ENCODE measurements around the gene OGN. TPM values are rescaled to one million over a fixed set of nuclear protein-coding genes. Genes with fewer than 3 reads are reported as not detected.

The OGN gene
- total RNA-seq, 1 experiment from 2014 or later, result not detected

DNA sequence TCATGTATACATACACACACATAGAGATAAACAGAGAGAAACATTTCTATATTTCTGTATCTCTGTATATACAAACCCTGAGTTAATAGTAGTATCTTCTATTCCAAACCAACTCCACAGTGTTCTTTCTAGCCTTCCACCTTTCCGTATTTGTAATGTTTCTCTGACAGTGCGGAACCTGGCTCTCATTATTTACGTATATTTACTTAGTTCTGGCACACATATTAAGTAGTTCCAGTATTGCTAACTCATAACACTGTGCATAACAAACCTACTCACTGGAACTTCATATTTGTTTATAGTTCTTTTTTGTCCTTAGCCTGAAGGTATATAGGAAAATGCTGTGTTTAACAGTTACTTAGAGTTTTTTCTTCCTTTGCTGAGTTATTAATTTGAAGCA lies 6.5 kb downstream of the OGN start:
- POLR2A ChIA-PET (ENCODE audit: unreplicated experiment), result no interaction called here
- no peak overlapping the region for H3K4me3 ChIP-seq (ENCODE audit: low read length)

DNA sequence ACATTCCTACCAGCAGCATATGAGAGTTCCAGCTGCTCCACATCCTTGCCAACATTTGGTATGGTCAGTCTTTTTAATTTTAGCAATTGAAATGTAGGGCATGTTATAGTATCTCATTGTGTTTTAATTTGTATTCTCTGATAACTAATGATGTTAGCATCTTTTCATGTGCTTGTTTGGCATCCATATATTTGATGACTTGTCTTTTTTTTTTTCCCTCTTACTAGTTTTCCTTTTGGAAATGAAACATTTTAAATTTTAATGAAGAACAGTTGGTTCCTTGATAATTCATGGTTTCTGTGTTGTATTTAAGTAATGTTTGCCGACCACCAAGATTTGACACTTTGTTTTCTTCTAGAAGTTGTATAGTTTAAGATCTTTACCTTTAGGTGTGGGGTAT lies 8.8 kb downstream of the OGN start:
- H3K9me2 ChIP-seq (replicated peaks; ENCODE audit: low read length), result no peaks in the 10 kb centered on the region
- TF ChIP-seq EZH2phosphoT487 (IDR thresholded peaks at IDR 0.05; ENCODE audit: borderline replicate concordance, low read length) (no peak), EZH2 (IDR thresholded peaks at IDR 0.05; ENCODE audit: low read length, unreplicated experiment) (no peak)
- TF ChIP-seq, protein P1, sequence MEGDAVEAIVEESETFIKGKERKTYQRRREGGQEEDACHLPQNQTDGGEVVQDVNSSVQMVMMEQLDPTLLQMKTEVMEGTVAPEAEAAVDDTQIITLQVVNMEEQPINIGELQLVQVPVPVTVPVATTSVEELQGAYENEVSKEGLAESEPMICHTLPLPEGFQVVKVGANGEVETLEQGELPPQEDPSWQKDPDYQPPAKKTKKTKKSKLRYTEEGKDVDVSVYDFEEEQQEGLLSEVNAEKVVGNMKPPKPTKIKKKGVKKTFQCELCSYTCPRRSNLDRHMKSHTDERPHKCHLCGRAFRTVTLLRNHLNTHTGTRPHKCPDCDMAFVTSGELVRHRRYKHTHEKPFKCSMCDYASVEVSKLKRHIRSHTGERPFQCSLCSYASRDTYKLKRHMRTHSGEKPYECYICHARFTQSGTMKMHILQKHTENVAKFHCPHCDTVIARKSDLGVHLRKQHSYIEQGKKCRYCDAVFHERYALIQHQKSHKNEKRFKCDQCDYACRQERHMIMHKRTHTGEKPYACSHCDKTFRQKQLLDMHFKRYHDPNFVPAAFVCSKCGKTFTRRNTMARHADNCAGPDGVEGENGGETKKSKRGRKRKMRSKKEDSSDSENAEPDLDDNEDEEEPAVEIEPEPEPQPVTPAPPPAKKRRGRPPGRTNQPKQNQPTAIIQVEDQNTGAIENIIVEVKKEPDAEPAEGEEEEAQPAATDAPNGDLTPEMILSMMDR (conservative IDR thresholded peaks at IDR 0.05; ENCODE audit: low read depth, low read length), result no peak

More for the DNA sequence above, 6.5 kb downstream of the OGN start:
- no TSS peak for BruUV-seq (replicated peaks)
- Histone ChIP-seq H3K4me1 (ENCODE audit: insufficient read depth, low read length) (no peaks in the 10 kb centered on the region), H3K79me2 (ENCODE audit: low read length) (no peaks in the 10 kb centered on the region), H3K36me3 (ENCODE audit: low read depth, low read length) (no peaks in the 10 kb centered on the region), H3K4me2 (ENCODE audit: low read length) (no peak overlapping the region), H3K9me2 (replicated peaks; ENCODE audit: low read length) (no peaks in the 10 kb centered on the region), H4K20me1 (ENCODE audit: low read length) (no peaks in the 10 kb centered on the region), H3K9ac (ENCODE audit: low read length) (no peak overlapping the region), H2AFZ (ENCODE audit: low read length) (no peak overlapping the region), H3K27ac (ENCODE audit: low read length) (no peak overlapping the region), H3K27me3 (ENCODE audit: low read length) (no peaks in the 10 kb centered on the region), H3F3A (ENCODE audit: low read length, unreplicated experiment) (no peaks in the 10 kb centered on the region), H3K9me3 (ENCODE audit: low read length) (no peaks in the 10 kb centered on the region)
- CTCF ChIA-PET, result no interaction called here
- DNase-seq, result no peak
- intact Hi-C loops (cut with micrococcal nuclease), result no loop called here
- ATAC-seq, result no peak
- TF ChIP-seq, protein P1 (conservative IDR thresholded peaks at IDR 0.05; ENCODE audit: low read depth, low read length), result no peak
- no peak for TF ChIP-seq EZH2 (IDR thresholded peaks at IDR 0.05; ENCODE audit: low read length, unreplicated experiment)
- no peak for TF ChIP-seq EZH2phosphoT487 (IDR thresholded peaks at IDR 0.05; ENCODE audit: borderline replicate concordance, low read length)

DNA sequence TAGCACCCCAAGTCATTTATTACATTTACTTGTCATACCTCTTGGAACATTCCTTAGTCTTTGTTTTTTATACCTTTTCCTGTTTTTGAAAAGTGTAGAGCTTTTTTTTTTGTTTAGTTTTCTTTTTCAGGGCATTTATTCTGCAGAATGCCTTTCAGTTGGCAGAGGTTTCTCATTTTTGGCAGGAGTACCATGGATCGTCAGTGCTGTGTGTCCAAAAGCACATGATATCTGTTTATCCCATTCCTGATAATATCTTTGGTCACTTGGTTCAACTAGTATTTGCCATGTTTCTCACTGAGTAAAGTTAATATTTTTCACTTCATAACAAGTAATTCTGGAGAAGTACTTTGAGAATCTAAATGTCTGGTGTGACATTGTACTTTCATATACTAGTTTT lies 10.7 kb downstream of the OGN start:
- no peaks in the 10 kb centered on the region for H3K79me2 ChIP-seq (ENCODE audit: low read length)
- H2AFZ ChIP-seq (ENCODE audit: low read length), result no peak overlapping the region
- no peaks in the 10 kb centered on the region for H3K9me3 ChIP-seq (ENCODE audit: low read length)
- H3K27ac ChIP-seq (ENCODE audit: low read length), result no peak overlapping the region
- no peaks in the 10 kb centered on the region for H3K36me3 ChIP-seq (ENCODE audit: low read depth, low read length)
- ChIA-PET CTCF (no interaction called here), POLR2A (ENCODE audit: unreplicated experiment) (no interaction called here)
- H3K4me2 ChIP-seq (ENCODE audit: low read length), result no peak overlapping the region
- H3K9ac ChIP-seq (ENCODE audit: low read length), result no peak overlapping the region
- TF ChIP-seq EZH2phosphoT487 (IDR thresholded peaks at IDR 0.05; ENCODE audit: borderline replicate concordance, low read length), result no peak
- TF ChIP-seq, protein P1 (conservative IDR thresholded peaks at IDR 0.05; ENCODE audit: low read depth, low read length), result no peak
- TF ChIP-seq EZH2 (IDR thresholded peaks at IDR 0.05; ENCODE audit: low read length, unreplicated experiment), result no peak
- no peak overlapping the region for H3K4me3 ChIP-seq (ENCODE audit: low read length)
- no peaks in the 10 kb centered on the region for H3K4me1 ChIP-seq (ENCODE audit: insufficient read depth, low read length)
- BruUV-seq (replicated peaks), result no TSS peak
- DNase-seq (no peak), ATAC-seq (no peak)
- no peaks in the 10 kb centered on the region for H3K27me3 ChIP-seq (ENCODE audit: low read length)
- H4K20me1 ChIP-seq (ENCODE audit: low read length), result no peaks in the 10 kb centered on the region
- H3F3A ChIP-seq (ENCODE audit: low read length, unreplicated experiment), result no peaks in the 10 kb centered on the region
- intact Hi-C loops (cut with micrococcal nuclease), result no loop called here
- H3K9me2 ChIP-seq (replicated peaks; ENCODE audit: low read length), result no peaks in the 10 kb centered on the region

More for the DNA sequence above, 8.8 kb downstream of the OGN start:
- Histone ChIP-seq H3K9ac (ENCODE audit: low read length) (no peak overlapping the region), H4K20me1 (ENCODE audit: low read length) (no peaks in the 10 kb centered on the region), H3K79me2 (ENCODE audit: low read length) (no peaks in the 10 kb centered on the region), H3K27me3 (ENCODE audit: low read length) (no peaks in the 10 kb centered on the region), H3K9me3 (ENCODE audit: low read length) (no peaks in the 10 kb centered on the region), H3F3A (ENCODE audit: low read length, unreplicated experiment) (no peaks in the 10 kb centered on the region), H3K4me1 (ENCODE audit: insufficient read depth, low read length) (no peaks in the 10 kb centered on the region), H2AFZ (ENCODE audit: low read length) (no peak overlapping the region), H3K27ac (ENCODE audit: low read length) (no peak overlapping the region), H3K36me3 (ENCODE audit: low read depth, low read length) (no peaks in the 10 kb centered on the region), H3K4me3 (ENCODE audit: low read length) (no peak overlapping the region), H3K4me2 (ENCODE audit: low read length) (no peak overlapping the region)
- POLR2A ChIA-PET (ENCODE audit: unreplicated experiment), result no interaction called here
- ATAC-seq (no peak), DNase-seq (no peak)
- BruUV-seq (replicated peaks), result no TSS peak
- CTCF ChIA-PET, result no interaction called here
- intact Hi-C loops (cut with micrococcal nuclease), result no loop called here

Measured in PC-3 (cell line).